ENCODE data around the gene MAML3.

DNA sequence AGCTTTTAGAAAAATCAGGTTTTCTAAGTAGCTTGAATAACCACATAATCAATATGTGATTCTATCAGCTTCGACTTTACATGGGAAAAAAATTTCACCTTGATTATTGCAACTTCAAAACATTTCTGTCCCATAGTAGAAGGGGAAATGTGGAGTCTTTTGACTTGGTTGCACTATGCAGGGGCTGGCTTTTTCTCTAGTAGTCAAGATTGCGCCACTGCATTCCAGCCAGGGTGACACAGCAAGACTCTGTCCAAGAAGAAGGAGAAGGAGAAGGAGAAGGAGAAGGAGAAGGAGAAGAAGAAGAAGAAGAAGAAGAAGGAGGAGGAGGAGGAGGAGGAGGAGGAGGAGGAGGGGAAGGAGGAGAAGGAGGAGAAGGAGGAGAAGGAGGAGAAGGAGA, 84.9 kb downstream of the MAML3 start:
- TF ChIP-seq NCOA1 (CRISPR knock-in tag; IDR thresholded peaks at IDR 0.05) (no peak), CHD2 (IDR thresholded peaks at IDR 0.05; ENCODE audit: low read depth, low read length) (no peak)
- TF ChIP-seq, protein P1, sequence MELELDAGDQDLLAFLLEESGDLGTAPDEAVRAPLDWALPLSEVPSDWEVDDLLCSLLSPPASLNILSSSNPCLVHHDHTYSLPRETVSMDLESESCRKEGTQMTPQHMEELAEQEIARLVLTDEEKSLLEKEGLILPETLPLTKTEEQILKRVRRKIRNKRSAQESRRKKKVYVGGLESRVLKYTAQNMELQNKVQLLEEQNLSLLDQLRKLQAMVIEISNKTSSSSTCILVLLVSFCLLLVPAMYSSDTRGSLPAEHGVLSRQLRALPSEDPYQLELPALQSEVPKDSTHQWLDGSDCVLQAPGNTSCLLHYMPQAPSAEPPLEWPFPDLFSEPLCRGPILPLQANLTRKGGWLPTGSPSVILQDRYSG (CRISPR knock-in tag; IDR thresholded peaks at IDR 0.05), result no peak
- TF ChIP-seq, protein P2, sequence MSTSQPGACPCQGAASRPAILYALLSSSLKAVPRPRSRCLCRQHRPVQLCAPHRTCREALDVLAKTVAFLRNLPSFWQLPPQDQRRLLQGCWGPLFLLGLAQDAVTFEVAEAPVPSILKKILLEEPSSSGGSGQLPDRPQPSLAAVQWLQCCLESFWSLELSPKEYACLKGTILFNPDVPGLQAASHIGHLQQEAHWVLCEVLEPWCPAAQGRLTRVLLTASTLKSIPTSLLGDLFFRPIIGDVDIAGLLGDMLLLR (CRISPR knock-in tag; IDR thresholded peaks at IDR 0.05), result no peak
- TF ChIP-seq, protein P3, sequence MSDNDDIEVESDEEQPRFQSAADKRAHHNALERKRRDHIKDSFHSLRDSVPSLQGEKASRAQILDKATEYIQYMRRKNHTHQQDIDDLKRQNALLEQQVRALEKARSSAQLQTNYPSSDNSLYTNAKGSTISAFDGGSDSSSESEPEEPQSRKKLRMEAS (IDR thresholded peaks at IDR 0.05), result no peak

Data from HepG2 (cell line).